GM19452 (cell line): ENCODE measurements around the gene SLC43A1.

Source experiments
- ATAC-seq: cut with Tn5 transposase; IDR thresholded peaks from one replicate; pipeline ENCODE4 v1.9.1; 2021; ENCODE audit not compliant: unreplicated experiment

Gene SLC43A1

GRCh38 chr11:57479911-57480310 lies 35.6 kb downstream of the SLC43A1 start:
- ATAC-seq: no peak

GRCh38 chr11:57479021-57479663 lies 36.4 kb downstream of the SLC43A1 start:
- ATAC-seq: no peak

GRCh38 chr11:57477507-57478189 lies 37.9 kb downstream of the SLC43A1 start:
- no peak for ATAC-seq

GRCh38 chr11:57476757-57477506 lies 38.6 kb downstream of the SLC43A1 start:
- peak; percentile 41 for ATAC-seq

- peak; percentile 38 for ATAC-seq
Measured at GRCh38 chr11:57476047-57476756, 39.3 kb downstream of the SLC43A1 start.

- peak; percentile 27 for ATAC-seq
Measured at GRCh38 chr11:57475671-57476046, 39.8 kb downstream of the SLC43A1 start.

- no peak for ATAC-seq
Measured at GRCh38 chr11:57475191-57475590, 40.3 kb downstream of the SLC43A1 start.

GRCh38 chr11:57474803-57475115 lies 40.7 kb downstream of the SLC43A1 start:
- no peak for ATAC-seq

GRCh38 chr11:57474017-57474802 lies 41.3 kb downstream of the SLC43A1 start:
- peak; percentile 43 for ATAC-seq

- ATAC-seq: no peak
Measured at GRCh38 chr11:57473285-57473841, 42.1 kb downstream of the SLC43A1 start.

- ATAC-seq: no peak
Measured at GRCh38 chr11:57471496-57471895, 44.0 kb downstream of the SLC43A1 start.

- no peak for ATAC-seq
Measured at GRCh38 chr11:57469268-57469667, 46.2 kb downstream of the SLC43A1 start.

- ATAC-seq: no peak
Measured at GRCh38 chr11:57468276-57468675, 47.2 kb downstream of the SLC43A1 start.

- ATAC-seq: no peak
Measured at GRCh38 chr11:57467508-57468157, 47.9 kb downstream of the SLC43A1 start.

- no peak for ATAC-seq
Measured at GRCh38 chr11:57466680-57467079, 48.8 kb downstream of the SLC43A1 start.

- ATAC-seq: no peak
Measured at GRCh38 chr11:57464539-57465181, 50.8 kb downstream of the SLC43A1 start.

- ATAC-seq: no peak
Measured at GRCh38 chr11:57463671-57464538, 51.6 kb downstream of the SLC43A1 start.

- ATAC-seq: no peak
Measured at GRCh38 chr11:57462597-57462996, 52.9 kb downstream of the SLC43A1 start.
